Thyroid gland (tissue), 4 donors: ENCODE measurements around the gene SORCS2. TPM values are rescaled to one million over a fixed set of nuclear protein-coding genes. Genes with fewer than 3 reads are reported as not detected.

Source experiments
- DNase-seq, 2 donors: peaks; one replicate each; pipeline ENCODE4 v3.0.0-alpha.2; 2019
- H3K27ac ChIP-seq, 3 donors: fragments of 200-600 bp; sonication (generic); 1 replicate in 2 of 3; 2 replicates in 1 of 3; pipeline ENCODE4 v1.5.1; 2016 to 2019; ENCODE audit warnings: mild to moderate bottlenecking in 1 of 3, moderate library complexity in 1 of 3
- H3K27me3 ChIP-seq: fragments of 200-600 bp; sonication (generic); one replicate; pipeline ENCODE4 v1.5.1; 2019
- H3K36me3 ChIP-seq, 2 donors: fragments of 200-600 bp; sonication (generic); one replicate each; pipeline ENCODE4 v1.5.1; 2016 to 2019
- H3K4me1 ChIP-seq, 2 donors: fragments of 200-600 bp; sonication (generic); one replicate each; pipeline ENCODE4 v1.5.1; 2017 to 2019
- H3K4me3 ChIP-seq, 3 donors: fragments of 200-600 bp; sonication (generic); replicated peaks in 1 of 3; 1 replicate in 2 of 3; 2 replicates in 1 of 3; pipeline ENCODE4 v1.5.1; 2016; ENCODE audit warnings: mild to moderate bottlenecking in 1 of 3
- H3K9me3 ChIP-seq: fragments of 200-600 bp; sonication (generic); one replicate; pipeline ENCODE4 v1.5.1; 2017
- POLR2A ChIP-seq, 2 donors: fragments of 450-650 bp; IDR thresholded peaks; one replicate each; pipeline ENCODE4 v1.6.1; 2017; ENCODE audit warnings: antibody characterized with exemption in 2 of 2, mild to moderate bottlenecking in 2 of 2, moderate library complexity in 1 of 2
- WGBS, 2 donors: methylation state at CpG; one replicate each; pipeline ENCODE4 v1.1.5; 2017; 5-methylcytosine and 5-hydroxymethylcytosine counted together
- intact Hi-C: fragments of 100-400 bp; cut with DNase I; formaldehyde crosslinking; loops from one replicate; pipeline ENCODE4 v1.15.1; 2023
- total RNA-seq, 4 donors: library from RNA; depleted of rRNA; stranded (reverse); fragments of >200 nt; gene quantifications; one replicate each; pipeline ENCODE4 v1.2.3, GENCODE V29; 2016
- TF ChIP-seq, protein P1 (sequence below), 6 experiments: fragments of 200-600 bp in 3 of 6; fragments of 450-650 bp in 3 of 6; sonication (generic) in 3 of 6; IDR thresholded peaks; one replicate each; pipeline ENCODE4 v1.5.1; 2016 to 2019; ENCODE audit warnings: antibody characterized with exemption in 6 of 6, mild to moderate bottlenecking in 2 of 6, inconsistent platforms in 1 of 6, moderate library complexity in 1 of 6

Gene SORCS2
- total RNA-seq, 4 donors from 2014 or later: 1.7 to 13.6 (median 3.6) TPM

DNA sequence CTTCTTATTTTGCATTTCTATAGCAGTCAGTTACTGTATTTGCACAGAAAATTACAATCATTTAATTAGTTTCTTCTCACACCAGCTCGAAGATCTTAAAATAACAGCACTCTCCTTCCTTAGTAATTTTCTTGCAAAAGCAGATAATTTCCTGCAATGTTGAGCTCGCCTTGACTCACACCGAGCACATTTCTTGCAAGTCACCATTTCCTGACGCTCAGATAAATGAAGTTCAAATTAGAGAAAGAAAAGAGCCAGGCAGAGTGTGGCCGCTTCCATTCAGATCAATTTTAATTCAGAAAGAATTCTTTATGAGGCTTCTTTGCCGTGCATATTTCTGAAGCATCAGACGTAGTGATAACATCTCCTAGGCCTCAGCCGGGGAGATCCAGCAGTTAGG is 10.1 kb downstream of the SORCS2 start:
- no peak for TF ChIP-seq POLR2A (IDR thresholded peaks at IDR 0.05)
- TF ChIP-seq, protein P1, sequence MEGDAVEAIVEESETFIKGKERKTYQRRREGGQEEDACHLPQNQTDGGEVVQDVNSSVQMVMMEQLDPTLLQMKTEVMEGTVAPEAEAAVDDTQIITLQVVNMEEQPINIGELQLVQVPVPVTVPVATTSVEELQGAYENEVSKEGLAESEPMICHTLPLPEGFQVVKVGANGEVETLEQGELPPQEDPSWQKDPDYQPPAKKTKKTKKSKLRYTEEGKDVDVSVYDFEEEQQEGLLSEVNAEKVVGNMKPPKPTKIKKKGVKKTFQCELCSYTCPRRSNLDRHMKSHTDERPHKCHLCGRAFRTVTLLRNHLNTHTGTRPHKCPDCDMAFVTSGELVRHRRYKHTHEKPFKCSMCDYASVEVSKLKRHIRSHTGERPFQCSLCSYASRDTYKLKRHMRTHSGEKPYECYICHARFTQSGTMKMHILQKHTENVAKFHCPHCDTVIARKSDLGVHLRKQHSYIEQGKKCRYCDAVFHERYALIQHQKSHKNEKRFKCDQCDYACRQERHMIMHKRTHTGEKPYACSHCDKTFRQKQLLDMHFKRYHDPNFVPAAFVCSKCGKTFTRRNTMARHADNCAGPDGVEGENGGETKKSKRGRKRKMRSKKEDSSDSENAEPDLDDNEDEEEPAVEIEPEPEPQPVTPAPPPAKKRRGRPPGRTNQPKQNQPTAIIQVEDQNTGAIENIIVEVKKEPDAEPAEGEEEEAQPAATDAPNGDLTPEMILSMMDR (IDR thresholded peaks at IDR 0.05): no peak
- Histone ChIP-seq H3K27ac (no peak overlapping the region), H3K36me3 (no peaks in the 10 kb centered on the region), H3K4me1 (peaks cover 11 to 18% of the 10 kb centered on the region in 2 donors), H3K9me3 (no peaks in the 10 kb centered on the region), H3K4me3 (no peak overlapping the region), H3K27me3 (no peaks in the 10 kb centered on the region)
- 83 to 84% methylated on average over 8 of the region's 8 CpGs for WGBS, 2 donors
- DNase-seq: no peak
- intact Hi-C loops: no loop called here

DNA sequence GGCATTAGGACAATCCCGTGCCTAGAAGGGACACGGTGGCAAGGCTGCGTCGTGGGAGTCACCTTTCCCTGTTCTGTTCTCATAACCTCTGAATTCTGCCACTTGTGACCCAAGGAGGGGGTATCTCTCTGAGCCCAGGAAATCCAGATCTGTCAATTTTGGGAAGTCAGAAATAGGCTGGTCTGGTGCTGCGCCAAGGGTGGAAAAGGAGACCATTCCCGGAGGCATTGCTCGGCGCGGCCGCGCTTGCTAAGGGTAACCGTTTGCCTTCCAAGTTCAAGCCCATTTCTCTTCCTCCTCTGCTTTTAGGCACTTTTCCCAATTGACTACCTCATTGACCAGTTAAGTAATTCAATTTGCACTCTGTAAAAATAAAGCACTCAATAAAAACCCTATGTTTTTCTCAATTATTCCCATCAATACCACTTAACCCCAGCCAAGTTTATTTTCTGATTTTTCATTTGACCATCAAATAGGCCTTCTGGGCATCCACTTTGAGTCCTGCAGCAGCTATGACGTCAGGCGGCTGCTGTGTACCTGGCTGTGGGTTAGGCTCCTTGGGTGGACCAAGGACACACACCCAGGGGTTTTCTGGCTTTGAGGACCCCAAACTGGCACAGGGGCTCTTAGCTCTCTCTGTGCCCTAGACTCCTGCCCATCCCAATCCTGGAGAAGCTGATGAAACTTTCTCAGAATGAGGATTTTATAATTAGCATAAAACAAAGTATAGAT is 12.5 kb downstream of the SORCS2 start:
- no peak for TF ChIP-seq POLR2A (IDR thresholded peaks at IDR 0.05)
- TF ChIP-seq, protein P1 (IDR thresholded peaks at IDR 0.05): no peak
- H3K4me1 ChIP-seq: peaks cover 17 to 28% of the 10 kb centered on the region in 2 donors
- DNase-seq: no peak
- H3K36me3 ChIP-seq: no peaks in the 10 kb centered on the region
- WGBS, 2 donors: 88 to 89% methylated on average over 14 of the region's 14 CpGs
- no peaks in the 10 kb centered on the region for H3K27me3 ChIP-seq
- H3K9me3 ChIP-seq: no peaks in the 10 kb centered on the region
- no peak overlapping the region for H3K27ac ChIP-seq
- intact Hi-C loops: no loop called here
- H3K4me3 ChIP-seq: no peak overlapping the region

DNA sequence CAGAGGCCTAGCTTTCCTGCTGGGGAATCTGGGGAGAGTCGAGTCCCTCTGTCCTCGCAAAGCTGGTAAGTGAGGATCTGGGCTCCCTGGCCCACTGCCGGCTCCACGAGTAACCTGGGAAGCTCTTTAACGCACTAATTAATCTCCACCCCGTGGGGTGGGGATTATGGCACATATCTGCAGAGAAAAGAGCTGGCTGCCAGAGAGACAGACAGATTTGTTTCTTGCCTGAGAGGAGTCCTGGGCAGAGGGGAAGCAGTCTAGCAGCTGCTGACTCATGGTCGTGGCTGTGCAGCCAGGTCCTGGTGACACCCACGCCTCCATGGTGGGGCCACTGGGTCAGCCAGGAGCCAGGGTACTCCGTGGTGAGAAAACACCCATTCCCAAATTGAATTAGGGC is 14.0 kb downstream of the SORCS2 start:
- Histone ChIP-seq H3K4me3 (no peak overlapping the region), H3K4me1 (peaks cover 29 to 43% of the 10 kb centered on the region in 2 donors), H3K27me3 (no peaks in the 10 kb centered on the region), H3K27ac (peak overlapping the region; percentile 54 to 82 (median 67)), H3K9me3 (no peaks in the 10 kb centered on the region), H3K36me3 (no peaks in the 10 kb centered on the region)
- intact Hi-C loops: no loop called here
- peak; percentile 35 to 38 for DNase-seq
- 53 to 68% methylated on average over 9 of the region's 9 CpGs for WGBS, 2 donors
- TF ChIP-seq, protein P1 (IDR thresholded peaks at IDR 0.05): no peak
- TF ChIP-seq POLR2A (IDR thresholded peaks at IDR 0.05): no peak

DNA sequence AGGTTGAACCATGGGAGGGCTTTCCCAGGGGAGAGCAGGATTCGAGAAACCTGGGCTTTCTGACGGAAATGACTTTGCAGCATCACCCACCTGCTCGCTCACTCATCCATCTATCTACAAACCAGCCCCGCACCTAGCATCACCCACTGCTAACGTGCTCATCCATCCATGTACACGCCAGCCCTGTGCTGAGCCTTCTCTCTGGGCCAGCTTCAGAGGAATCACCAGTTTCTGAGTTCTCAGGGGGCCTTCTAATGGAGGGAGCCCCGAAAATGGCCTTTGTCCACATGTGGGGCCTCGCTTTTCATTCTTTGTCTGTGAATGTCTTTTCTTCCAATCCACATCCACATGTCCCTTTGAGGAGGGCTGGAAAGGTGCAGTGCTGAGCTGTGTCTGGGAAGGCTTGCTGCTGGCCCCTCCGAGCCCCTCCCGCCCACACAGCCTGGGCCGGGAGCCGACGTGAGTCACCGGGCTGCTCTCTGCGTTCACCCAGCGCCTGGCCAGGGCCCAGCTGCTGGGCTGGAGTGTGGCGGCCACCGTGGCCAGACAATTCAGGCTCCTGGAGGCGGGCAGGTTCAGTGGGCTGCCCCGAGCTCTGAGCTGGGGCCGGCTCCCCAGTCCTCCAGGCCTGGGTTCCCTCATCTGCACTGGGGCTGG is 14.7 kb downstream of the SORCS2 start:
- intact Hi-C loops: no loop called here
- peak overlapping the region; percentile 54 to 82 (median 67) for H3K27ac ChIP-seq

More for the DNA sequence above, 14.7 kb downstream of the SORCS2 start:
- no peak for TF ChIP-seq POLR2A (IDR thresholded peaks at IDR 0.05)
- TF ChIP-seq, protein P1 (IDR thresholded peaks at IDR 0.05): no peak
- Histone ChIP-seq H3K27me3 (no peaks in the 10 kb centered on the region), H3K4me3 (no peak overlapping the region), H3K4me1 (peaks cover 32 to 50% of the 10 kb centered on the region in 2 donors), H3K9me3 (no peaks in the 10 kb centered on the region), H3K36me3 (no peaks in the 10 kb centered on the region)
- 27% methylated on average over 20 to 21 of the region's 21 CpGs for WGBS, 2 donors
- DNase-seq: peak; percentile 94 to 95
